Testis (tissue), 3 donors: ENCODE results near the gene CTNS. TPM values are rescaled to one million over a fixed set of nuclear protein-coding genes. Genes with fewer than 3 reads are reported as not detected.

Source experiments
- DNase-seq: peaks from one replicate; pipeline ENCODE4 v3.0.0-alpha.2; 2019
- H3K27ac ChIP-seq, 2 donors: fragments of 200-600 bp; sonication (generic); one replicate each; pipeline ENCODE4 v1.5.1; 2019
- H3K27me3 ChIP-seq: fragments of 200-600 bp; sonication (generic); one replicate; pipeline ENCODE4 v1.5.1; 2019
- H3K36me3 ChIP-seq: fragments of 200-600 bp; sonication (generic); one replicate; pipeline ENCODE4 v1.5.1; 2017; ENCODE audit warnings: low read depth; ENCODE audit errors: missing control alignments
- H3K4me1 ChIP-seq: fragments of 200-600 bp; sonication (generic); one replicate; pipeline ENCODE4 v1.5.1; 2019
- H3K4me3 ChIP-seq, 2 donors: fragments of 200-600 bp; sonication (generic); one replicate each; pipeline ENCODE4 v1.5.1; 2017 to 2019
- H3K9me3 ChIP-seq: fragments of 200-600 bp; sonication (generic); one replicate; pipeline ENCODE4 v1.5.1; 2017
- CTCF ChIP-seq, 3 experiments: fragments of 450-650 bp in 2 of 3; fragments of 200-600 bp in 1 of 3; sonication (generic) in 1 of 3; IDR thresholded peaks; one replicate each; pipeline ENCODE4 v1.5.1; 2016 to 2019; ENCODE audit warnings: antibody characterized with exemption in 3 of 3, mild to moderate bottlenecking in 2 of 3, moderate library complexity in 1 of 3
- POLR2A ChIP-seq: fragments of 450-650 bp; IDR thresholded peaks from one replicate; pipeline ENCODE4 v1.6.1; 2017; ENCODE audit warnings: antibody characterized with exemption, mild to moderate bottlenecking, moderate library complexity
- WGBS, 2 donors: methylation state at CpG; one replicate each; pipeline ENCODE4 v1.1.5; 2018; 5-methylcytosine and 5-hydroxymethylcytosine counted together
- intact Hi-C: fragments of 100-400 bp; cut with DNase I; formaldehyde crosslinking; loops from one replicate; pipeline ENCODE4 v1.15.1; 2023; ENCODE audit warnings: low total_unique reads
- polyA plus RNA-seq: library from polyadenylated mRNA; stranded (reverse); fragments of 350-450 nt; fragmentation: Illumina TruSeq; extraction: RNeasy Lipid Tissue Mini Kit (QIAGEN cat#74804); gene quantifications from one replicate; pipeline ENCODE4 v1.2.3, GENCODE V29; 2014; ENCODE audit warnings: low read depth, low replicate concordance; ENCODE audit not compliant: insufficient read depth
- total RNA-seq, 2 donors: library from RNA; depleted of rRNA; stranded (reverse); fragments of >200 nt; gene quantifications; one replicate each; pipeline ENCODE4 v1.2.3, GENCODE V29; 2016

Gene CTNS
- total and polyA plus RNA-seq, 3 donors from 2014 or later = 43.8 to 57.3 (median 50.4) TPM

DNA sequence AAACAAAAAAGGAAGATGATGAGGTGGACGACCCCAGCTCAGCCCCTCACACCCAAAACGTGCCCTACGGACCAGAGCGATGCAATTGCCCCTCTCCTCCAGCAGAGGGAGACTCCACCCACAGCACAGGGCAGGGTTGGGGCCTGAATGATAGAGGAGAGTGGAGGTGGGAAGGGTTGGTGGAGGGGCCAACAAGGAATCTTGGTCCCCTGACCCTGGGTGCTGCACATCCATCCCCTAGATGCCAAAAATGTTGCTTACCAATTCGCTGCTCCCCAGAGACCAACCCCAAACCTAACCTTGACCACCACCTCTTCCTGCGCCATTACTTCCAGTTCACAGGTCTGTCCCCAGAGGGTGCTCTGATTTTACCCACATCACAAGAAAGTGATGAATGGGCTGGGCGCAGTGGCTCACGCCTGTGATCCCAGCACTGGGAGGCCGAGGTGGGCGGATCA lies 46.5 kb downstream of the CTNS start:
- no peak overlapping the region for H3K4me3 ChIP-seq
- H3K4me1 ChIP-seq = no peaks in the 10 kb centered on the region
- DNase-seq = no peak
- H3K36me3 ChIP-seq = no peaks in the 10 kb centered on the region
- WGBS, 2 donors = 45 to 54% methylated on average over 8 to 10 of the region's 10 CpGs
- H3K27me3 ChIP-seq = no peaks in the 10 kb centered on the region
- intact Hi-C loops = no loop called here
- no peak for TF ChIP-seq POLR2A
- peak; percentile 57 to 87 (median 65) for TF ChIP-seq CTCF (IDR thresholded peaks at IDR 0.05)
- no peak overlapping the region for H3K27ac ChIP-seq
- no peaks in the 10 kb centered on the region for H3K9me3 ChIP-seq

GRCh38 chr17:3685174-3685573 lies 48.6 kb downstream of the CTNS start:
- TF ChIP-seq CTCF (IDR thresholded peaks at IDR 0.05) (no peak), POLR2A (no peak)
- Histone ChIP-seq H3K9me3 (no peaks in the 10 kb centered on the region), H3K4me3 (no peak overlapping the region), H3K36me3 (no peaks in the 10 kb centered on the region), H3K27me3 (no peaks in the 10 kb centered on the region), H3K4me1 (no peaks in the 10 kb centered on the region), H3K27ac (no peak overlapping the region)
- intact Hi-C loops = no loop called here
- no peak for DNase-seq
- WGBS, 2 donors = 46 to 56% methylated on average over 6 to 13 of the region's 13 CpGs

DNA sequence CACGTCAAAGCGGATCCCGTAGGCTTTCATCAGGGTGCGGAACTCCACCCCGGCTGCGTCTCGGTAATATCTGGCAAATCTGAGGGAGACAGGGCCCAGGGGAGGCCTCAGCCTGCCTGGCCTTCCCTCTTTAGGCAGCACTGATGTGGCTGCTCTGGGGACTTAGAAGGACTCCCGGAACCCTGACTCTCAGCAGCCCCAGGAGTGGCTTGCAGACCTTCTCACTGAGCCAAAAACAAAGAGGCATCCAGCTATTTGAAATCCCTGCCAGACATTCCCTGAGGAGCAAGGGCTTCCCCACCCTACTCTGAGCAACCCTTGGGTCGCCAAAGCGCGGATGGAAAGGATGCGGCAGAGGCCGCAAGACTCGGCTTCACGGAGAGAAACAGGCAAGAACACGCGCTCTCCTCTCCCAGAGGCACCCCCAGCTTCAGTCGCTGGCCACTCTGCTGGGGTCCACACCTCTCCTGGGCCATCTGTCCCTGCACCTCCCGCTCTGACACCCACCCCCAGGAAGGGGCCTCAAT lies 51.5 kb downstream of the CTNS start:
- TF ChIP-seq POLR2A (no peak), CTCF (IDR thresholded peaks at IDR 0.05) (no peak)
- DNase-seq = no peak
- H3K27ac ChIP-seq = no peak overlapping the region
- H3K4me1 ChIP-seq = no peaks in the 10 kb centered on the region
- intact Hi-C loops = no loop called here
- 65 to 68% methylated on average over 11 to 18 of the region's 19 CpGs for WGBS, 2 donors
- no peaks in the 10 kb centered on the region for H3K27me3 ChIP-seq
- no peaks in the 10 kb centered on the region for H3K36me3 ChIP-seq
- no peak overlapping the region for H3K4me3 ChIP-seq
- H3K9me3 ChIP-seq = no peaks in the 10 kb centered on the region

GRCh38 chr17:3688852-3689261 lies 52.3 kb downstream of the CTNS start:
- WGBS, 2 donors = 86 to 88% methylated on average over 3 to 14 of the region's 14 CpGs
- intact Hi-C loops = no loop called here
- Histone ChIP-seq H3K9me3 (no peaks in the 10 kb centered on the region), H3K4me3 (no peak overlapping the region), H3K27me3 (no peaks in the 10 kb centered on the region), H3K4me1 (no peaks in the 10 kb centered on the region), H3K27ac (no peak overlapping the region), H3K36me3 (no peaks in the 10 kb centered on the region)
- DNase-seq = no peak
- no peak for TF ChIP-seq CTCF (IDR thresholded peaks at IDR 0.05)
- no peak for TF ChIP-seq POLR2A
